ENCODE measurements around the gene SPEF2. TPM values are rescaled to one million over a fixed set of nuclear protein-coding genes. Genes with fewer than 3 reads are reported as not detected.
"Not testable (repeated sequence)": the region's sequence is repeated elsewhere in the genome, so short reads cannot be mapped to it uniquely, and the experiment has no call there.

Gene SPEF2
- polyA plus RNA-seq, 4 donors = 24.6 to 62.4 (median 45.8) TPM

GRCh38 chr5:35849860-35850259 is 232.2 kb downstream of the SPEF2 start:
- DNase-seq (ENCODE audit: low read depth in 4 of 4, low spot score in 3 of 4) = no peak

GRCh38 chr5:35850967-35851680 is 233.5 kb downstream of the SPEF2 start:
- no peak for DNase-seq (ENCODE audit: low read depth in 4 of 4, low spot score in 3 of 4)

GRCh38 chr5:35852084-35852734 is 234.5 kb downstream of the SPEF2 start:
- DNase-seq (ENCODE audit: low read depth in 4 of 4, low spot score in 3 of 4) = no peak

- DNase-seq (ENCODE audit: low read depth in 4 of 4, low spot score in 3 of 4) = no peak
These were observed 235.1 kb downstream of the SPEF2 start for GRCh38 chr5:35852773-35853172.

GRCh38 chr5:35853631-35854030 is 236.0 kb downstream of the SPEF2 start:
- no peak for DNase-seq (ENCODE audit: low read depth in 4 of 4, low spot score in 3 of 4)

GRCh38 chr5:35854248-35854647 is 236.6 kb downstream of the SPEF2 start:
- DNase-seq (ENCODE audit: low read depth in 4 of 4, low spot score in 3 of 4) = no peak

GRCh38 chr5:35855187-35855586 is 237.5 kb downstream of the SPEF2 start:
- DNase-seq (ENCODE audit: low read depth in 4 of 4, low spot score in 3 of 4) = no peak

- not testable (repeated sequence) for DNase-seq (ENCODE audit: low read depth in 4 of 4, low spot score in 3 of 4)
These were observed 238.6 kb downstream of the SPEF2 start for GRCh38 chr5:35856186-35856764.

- no peak for DNase-seq (ENCODE audit: low read depth in 4 of 4, low spot score in 3 of 4)
These were observed 239.2 kb downstream of the SPEF2 start, which contains the start of gene IL7R for GRCh38 chr5:35856765-35857351. Gene IL7R (plus strand): TSS chr5:35856891. CDS start chr5:35856978, 87 bp downstream.

GRCh38 chr5:35857606-35858205 is 240.0 kb downstream of the SPEF2 start:
- no peak for DNase-seq (ENCODE audit: low read depth in 4 of 4, low spot score in 3 of 4)

GRCh38 chr5:35859101-35859661 is 241.5 kb downstream of the SPEF2 start:
- DNase-seq (ENCODE audit: low read depth in 4 of 4, low spot score in 3 of 4) = no peak

- DNase-seq (ENCODE audit: low read depth in 4 of 4, low spot score in 3 of 4) = no peak
These were observed 243.0 kb downstream of the SPEF2 start for GRCh38 chr5:35860686-35861085.

- no peak for DNase-seq (ENCODE audit: low read depth in 4 of 4, low spot score in 3 of 4)
These were observed 244.1 kb downstream of the SPEF2 start for GRCh38 chr5:35861718-35862117.

GRCh38 chr5:35862126-35862525 is 244.5 kb downstream of the SPEF2 start:
- DNase-seq (ENCODE audit: low read depth in 4 of 4, low spot score in 3 of 4) = no peak

- DNase-seq (ENCODE audit: low read depth in 4 of 4, low spot score in 3 of 4) = no peak
These were observed 245.5 kb downstream of the SPEF2 start for GRCh38 chr5:35863159-35863558.

Other genes with a start within 250 kb of the SPEF2 start
- gene IL7R, start 239.0 kb downstream of the SPEF2 start, polyA plus RNA-seq (ENCODE audit: insufficient read length in 4 of 4) = 1 to 10 TPM in 2 of 4 donors, under 1 TPM in 2; 0.63 to 1.6 (median 0.88) TPM